H1 (cell line): Measurements from ENCODE around the gene MYO5A. TPM values are rescaled to one million over a fixed set of nuclear protein-coding genes. Genes with fewer than 3 reads are reported as not detected.

Experiments used
- HDAC2 ChIP-seq, 2 experiments: fragments of 300-600 bp in 1 of 2; sonication (generic) in 1 of 2; IDR thresholded peaks; 2 replicates each; pipeline ENCODE4 v1.6.1; 2011 to 2012; ENCODE audit warnings: low read depth in 2 of 2, low read length in 2 of 2, mild to moderate bottlenecking in 2 of 2, moderate library complexity in 2 of 2, borderline replicate concordance in 1 of 2, inconsistent platforms in 1 of 2
- JUND ChIP-seq: IDR thresholded peaks from 2 replicates; pipeline ENCODE4 v1.6.1; 2011; ENCODE audit warnings: mild to moderate bottlenecking, improper control_type of control experiment, low read length
- NANOG ChIP-seq: IDR thresholded peaks from 2 replicates; pipeline ENCODE4 v1.6.1; 2011; ENCODE audit warnings: low read length, low read depth, mild to moderate bottlenecking, inconsistent platforms; ENCODE audit not compliant: insufficient read depth, poor library complexity, severe bottlenecking
- RFX5 ChIP-seq: IDR thresholded peaks from 2 replicates; pipeline ENCODE4 v1.6.1; 2011; ENCODE audit warnings: low read depth, low read length, improper control_type of control experiment, borderline replicate concordance
- polyA plus RNA-seq, 7 experiments: library from polyadenylated mRNA; depleted of rRNA in 3 of 7; stranded (reverse) in 5 of 7; unstranded in 2 of 7; fragments of >200 nt in 5 of 7; fragments of 200-250 nt in 2 of 7; gene quantifications; 1 replicate in 5 of 7; 2 replicates in 1 of 7; 4 replicates in 1 of 7; pipeline versions ENCODE4 v1.2.1 to v1.2.3, GENCODE V29; 2011 to 2013; ENCODE audit warnings: missing spikeins in 2 of 7, mixed read lengths in 2 of 7
- total RNA-seq: library from RNA; stranded (reverse); fragmentation: NEBNext Ultra II Directional; extraction: Animal tissue kit (Norgen Biotek cat#: 25700); gene quantifications from 2 replicates; pipeline ENCODE4 v1.2.1, GENCODE V29; 2021

MYO5A gene
- total and polyA plus RNA-seq, 2 of the 8 experiments (the other 6 are each of a cell fraction or from before 2014, with no cell fraction given): 11.4 to 24.7 TPM

GRCh38 chr15:52362497-52362896 lies 166.2 kb downstream of the MYO5A start (continued):
- no peak for TF ChIP-seq NANOG
- no peak for TF ChIP-seq RFX5
- TF ChIP-seq JUND: no peak
- TF ChIP-seq HDAC2 (IDR thresholded peaks at IDR 0.05; ENCODE audit: borderline replicate concordance in 1 of 2, low read depth in 2 of 2, low read length in 2 of 2): no peak
